KMS-11 (cell line): ENCODE results near the gene TNN.

Source experiments
- H2AFZ ChIP-seq: fragments of 200-600 bp; sonication (generic); 2 replicates; pipeline ENCODE4 v1.6.1; 2016; ENCODE audit warnings: antibody characterized with exemption, mixed run types, low read depth
- H3K27ac ChIP-seq: fragments of 200-600 bp; sonication (generic); 2 replicates; pipeline ENCODE4 v1.6.1; 2016; ENCODE audit warnings: mild to moderate bottlenecking, mixed run types
- H3K27me3 ChIP-seq: fragments of 200-600 bp; sonication (generic); 2 replicates; pipeline ENCODE4 v1.6.1; 2017; ENCODE audit warnings: mild to moderate bottlenecking, low read depth, mixed run types, moderate library complexity; ENCODE audit not compliant: insufficient read depth
- H3K36me3 ChIP-seq: fragments of 200-600 bp; sonication (generic); 2 replicates; pipeline ENCODE4 v1.6.1; 2017; ENCODE audit warnings: mild to moderate bottlenecking, mixed run types; ENCODE audit not compliant: insufficient read depth
- H3K4me1 ChIP-seq: fragments of 200-600 bp; sonication (generic); 2 replicates; pipeline ENCODE4 v1.6.1; 2016; ENCODE audit warnings: mild to moderate bottlenecking, low read depth, mixed run types; ENCODE audit not compliant: poor library complexity, severe bottlenecking
- H3K4me2 ChIP-seq: fragments of 200-600 bp; sonication (generic); 2 replicates; pipeline ENCODE4 v1.7.0; 2016; ENCODE audit warnings: mild to moderate bottlenecking, mixed run types
- H3K4me3 ChIP-seq: fragments of 200-600 bp; sonication (generic); IDR thresholded peaks from 2 replicates; pipeline ENCODE4 v1.6.1; 2017; ENCODE audit warnings: low read depth, low read length, mixed read lengths; ENCODE audit not compliant: insufficient read depth
- H3K79me2 ChIP-seq: fragments of 200-600 bp; sonication (generic); 2 replicates; pipeline ENCODE4 v1.6.1; 2016; ENCODE audit warnings: low read depth, mixed run types; ENCODE audit not compliant: insufficient read depth
- H3K9ac ChIP-seq: fragments of 200-600 bp; sonication (generic); 2 replicates; pipeline ENCODE4 v1.6.1; 2016; ENCODE audit warnings: mild to moderate bottlenecking, mixed run types
- H4K20me1 ChIP-seq: fragments of 200-600 bp; sonication (generic); 2 replicates; pipeline ENCODE4 v1.6.1; 2016; ENCODE audit warnings: mild to moderate bottlenecking, mixed run types; ENCODE audit not compliant: insufficient read depth
- CTCF ChIP-seq: fragments of 200-600 bp; sonication (generic); conservative IDR thresholded peaks from 2 replicates; pipeline ENCODE4 v1.6.1; 2017; ENCODE audit warnings: low read depth, mild to moderate bottlenecking, antibody characterized with exemption, low read length, moderate library complexity, mixed read lengths

TNN gene

DNA sequence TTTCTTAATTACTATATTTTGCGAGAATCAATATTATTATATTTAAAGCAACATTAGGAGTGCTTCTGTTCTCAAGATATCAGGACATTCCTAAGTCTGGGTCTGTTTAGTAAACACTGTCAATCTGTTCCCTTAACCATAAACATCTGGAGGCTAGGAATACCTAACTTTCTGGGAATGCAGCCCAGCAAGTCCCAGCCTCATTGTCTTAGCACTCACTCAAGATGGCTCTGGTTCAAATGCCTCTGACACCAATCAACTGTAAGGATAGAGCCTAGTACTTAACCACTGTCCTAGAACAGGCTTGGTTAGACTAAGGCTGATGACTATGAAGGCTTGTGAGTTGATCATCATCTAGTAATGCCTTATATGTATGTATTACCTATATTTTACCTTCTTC is 61.5 kb downstream of the TNN start:
- H2AFZ ChIP-seq: no peak overlapping the region
- TF ChIP-seq CTCF: no peak
- H3K4me3 ChIP-seq: no peak overlapping the region
- peaks cover 6% of the 10 kb centered on the region for H3K4me1 ChIP-seq
- H4K20me1 ChIP-seq: no peaks in the 10 kb centered on the region
- H3K4me2 ChIP-seq: no peak overlapping the region
- H3K9ac ChIP-seq: no peak overlapping the region
- H3K27ac ChIP-seq: no peak overlapping the region
- no peaks in the 10 kb centered on the region for H3K36me3 ChIP-seq
- H3K79me2 ChIP-seq: no peaks in the 10 kb centered on the region
- no peaks in the 10 kb centered on the region for H3K27me3 ChIP-seq

GRCh38 chr1:175129644-175129996 is 62.0 kb downstream of the TNN start:
- H3K4me1 ChIP-seq: peaks cover 6% of the 10 kb centered on the region
- TF ChIP-seq CTCF: no peak
- no peaks in the 10 kb centered on the region for H3K27me3 ChIP-seq
- no peaks in the 10 kb centered on the region for H3K36me3 ChIP-seq
- H3K27ac ChIP-seq: no peak overlapping the region
- H3K9ac ChIP-seq: no peak overlapping the region
- no peak overlapping the region for H3K4me3 ChIP-seq
- H2AFZ ChIP-seq: 0 out of 2 replicates have a peak overlapping the region, but pooled peaks have one; percentile 6
- no peaks in the 10 kb centered on the region for H4K20me1 ChIP-seq
- H3K4me2 ChIP-seq: no peak overlapping the region
- no peaks in the 10 kb centered on the region for H3K79me2 ChIP-seq

GRCh38 chr1:175129997-175130648 is 62.5 kb downstream of the TNN start:
- peaks cover 6% of the 10 kb centered on the region for H3K4me1 ChIP-seq
- no peak overlapping the region for H3K27ac ChIP-seq
- no peak overlapping the region for H3K4me2 ChIP-seq
- H3K4me3 ChIP-seq: no peak overlapping the region
- TF ChIP-seq CTCF: no peak
- 0 out of 2 replicates have a peak overlapping the region, but pooled peaks have one; percentile 6 for H2AFZ ChIP-seq
- no peaks in the 10 kb centered on the region for H3K36me3 ChIP-seq
- H4K20me1 ChIP-seq: no peaks in the 10 kb centered on the region
- H3K9ac ChIP-seq: no peak overlapping the region
- no peaks in the 10 kb centered on the region for H3K27me3 ChIP-seq
- H3K79me2 ChIP-seq: no peaks in the 10 kb centered on the region

GRCh38 chr1:175130649-175131045 is 63.0 kb downstream of the TNN start:
- Histone ChIP-seq H3K4me2 (no peak overlapping the region), H3K79me2 (no peaks in the 10 kb centered on the region), H3K27ac (no peak overlapping the region), H3K9ac (no peak overlapping the region), H4K20me1 (no peaks in the 10 kb centered on the region), H3K36me3 (no peaks in the 10 kb centered on the region), H2AFZ (no peak overlapping the region), H3K4me3 (no peak overlapping the region), H3K4me1 (peaks cover 6% of the 10 kb centered on the region), H3K27me3 (no peaks in the 10 kb centered on the region)
- TF ChIP-seq CTCF: no peak
